Smooth muscle cell (in vitro differentiated cells): ENCODE results near the gene CFAP100. TPM values are rescaled to one million over a fixed set of nuclear protein-coding genes. Genes with fewer than 3 reads are reported as not detected.
A peak's percentile ranks its signal among the peaks of the same experiment; 100 is the strongest.

ENCODE experiments used
- DNase-seq: peaks from one replicate; lab custom pipeline; 2025; ENCODE audit not compliant: unreplicated experiment; lab: John Stamatoyannopoulos, UW
- H2AFZ ChIP-seq: fragments of 200-600 bp; sonication (generic); 2 replicates; pipeline ENCODE4 v1.6.0; 2016; ENCODE audit warnings: antibody characterized with exemption, low read depth, mild to moderate bottlenecking
- H3F3A ChIP-seq: fragments of 200-600 bp; sonication (generic); 2 replicates; pipeline ENCODE4 v1.6.0; 2017; ENCODE audit warnings: antibody characterized with exemption, low read depth
- H3K27ac ChIP-seq: fragments of 200-600 bp; sonication (generic); 2 replicates; pipeline ENCODE4 v1.5.1; 2016; ENCODE audit warnings: low read depth, mild to moderate bottlenecking
- H3K27me3 ChIP-seq: fragments of 200-600 bp; sonication (generic); 2 replicates; pipeline ENCODE4 v1.6.1; 2016; ENCODE audit warnings: low read depth, mild to moderate bottlenecking
- H3K36me3 ChIP-seq: fragments of 200-600 bp; sonication (generic); 2 replicates; pipeline ENCODE4 v1.5.1; 2016; ENCODE audit warnings: low read depth
- H3K4me1 ChIP-seq: fragments of 200-600 bp; sonication (generic); 2 replicates; pipeline ENCODE4 v1.5.1; 2016; ENCODE audit warnings: low read depth
- H3K4me2 ChIP-seq: fragments of 200-600 bp; sonication (generic); 2 replicates; pipeline ENCODE4 v1.6.0; 2016; ENCODE audit warnings: mild to moderate bottlenecking
- H3K4me3 ChIP-seq: fragments of 200-600 bp; sonication (generic); 2 replicates; pipeline ENCODE4 v1.5.1; 2016; ENCODE audit warnings: mild to moderate bottlenecking
- H3K79me2 ChIP-seq: fragments of 200-600 bp; sonication (generic); 2 replicates; pipeline ENCODE4 v1.6.0; 2016; ENCODE audit warnings: low read depth, mild to moderate bottlenecking
- H3K9ac ChIP-seq: fragments of 200-600 bp; sonication (generic); 2 replicates; pipeline ENCODE4 v1.6.0; 2016; ENCODE audit warnings: low read depth
- H3K9me3 ChIP-seq: fragments of 200-600 bp; sonication (generic); replicated peaks from 2 replicates; pipeline ENCODE4 v1.5.1; 2016; ENCODE audit warnings: low read depth
- H4K20me1 ChIP-seq: fragments of 200-600 bp; sonication (generic); 2 replicates; pipeline ENCODE4 v1.6.0; 2016; ENCODE audit warnings: low read depth
- CTCF ChIP-seq: fragments of 200-600 bp; sonication (generic); IDR thresholded peaks from 2 replicates; pipeline ENCODE4 v1.5.1; 2017; ENCODE audit warnings: borderline replicate concordance, mild to moderate bottlenecking, antibody characterized with exemption; ENCODE audit not compliant: insufficient read depth, poor library complexity, severe bottlenecking
- WGBS: methylation state at CpG from one replicate; pipeline ENCODE4 v1.1.7; 2016; ENCODE audit warnings: low lambda C conversion rate; 5-methylcytosine and 5-hydroxymethylcytosine counted together
- polyA plus RNA-seq: library from polyadenylated mRNA; unstranded; fragments of >200 nt; fragmentation: Nextera tagmentation; extraction: Ambion mirVana; gene quantifications from 2 replicates; pipeline ENCODE4 v1.2.1, GENCODE V29; 2016
- total RNA-seq: library from RNA; depleted of rRNA; stranded (reverse); fragments of >200 nt; gene quantifications from 2 replicates; pipeline ENCODE4 v1.2.3, GENCODE V29; 2014

CFAP100 gene
- total and polyA plus RNA-seq, 2 experiments from 2014 or later: not detected

- 20% methylated on average over 45 of the region's 66 CpGs for WGBS
These were observed 81.7 kb downstream of the CFAP100 start for GRCh38 chr3:126476166-126477060.

DNA sequence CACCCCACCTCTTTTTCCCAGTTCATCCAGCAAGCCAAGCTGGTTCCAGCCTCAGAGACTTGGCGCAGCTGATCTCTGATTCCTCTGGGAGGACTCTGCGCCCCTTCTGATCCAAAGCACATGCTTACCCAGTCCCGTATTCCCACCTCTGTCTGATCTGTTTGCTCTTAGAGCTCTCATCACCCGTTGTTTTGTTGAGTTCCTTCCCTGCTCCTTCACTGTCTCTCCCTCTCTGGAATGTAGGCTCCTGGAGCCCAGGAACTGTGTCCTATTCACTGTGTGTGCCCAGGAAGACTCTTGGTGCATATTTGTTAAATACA, 82.3 kb downstream of the CFAP100 start:
- 68% methylated on average over 3 of the region's 4 CpGs for WGBS
- no peak overlapping the region for H3K9ac ChIP-seq
- H2AFZ ChIP-seq: no peak overlapping the region
- no peaks in the 10 kb centered on the region for H3K27me3 ChIP-seq
- H3K4me1 ChIP-seq: peaks cover 33% of the 10 kb centered on the region
- no peak overlapping the region for H3K4me2 ChIP-seq
- H3F3A ChIP-seq: no peaks in the 10 kb centered on the region
- H3K79me2 ChIP-seq: peaks cover 29% of the 10 kb centered on the region
- no peaks in the 10 kb centered on the region for H3K9me3 ChIP-seq
- H4K20me1 ChIP-seq: peaks cover 31% of the 10 kb centered on the region
- no peak for TF ChIP-seq CTCF
- H3K27ac ChIP-seq: no peak overlapping the region
- no peak for DNase-seq
- no peak overlapping the region for H3K4me3 ChIP-seq
- H3K36me3 ChIP-seq: no peaks in the 10 kb centered on the region

More at GRCh38 chr3:126476166-126477060, 81.7 kb downstream of the CFAP100 start:
- peak overlapping the region; percentile 68 for H3K9ac ChIP-seq
- H4K20me1 ChIP-seq: peaks cover 37% of the 10 kb centered on the region
- peak overlapping the region; percentile 99 for H2AFZ ChIP-seq
- H3K4me3 ChIP-seq: peak overlapping the region; percentile 72
- no peaks in the 10 kb centered on the region for H3F3A ChIP-seq
- H3K36me3 ChIP-seq: no peaks in the 10 kb centered on the region
- peak; percentile 68 for DNase-seq
- no peaks in the 10 kb centered on the region for H3K9me3 ChIP-seq
- H3K27me3 ChIP-seq: no peaks in the 10 kb centered on the region
- TF ChIP-seq CTCF: no peak
- H3K4me1 ChIP-seq: peaks cover 33% of the 10 kb centered on the region
- H3K27ac ChIP-seq: peak overlapping the region; percentile 19
- H3K4me2 ChIP-seq: peak overlapping the region; percentile 98
- peaks cover 35% of the 10 kb centered on the region for H3K79me2 ChIP-seq

- Histone ChIP-seq H2AFZ (no peak overlapping the region), H4K20me1 (peaks cover 14% of the 10 kb centered on the region), H3K4me2 (no peak overlapping the region), H3K9me3 (no peaks in the 10 kb centered on the region), H3F3A (no peaks in the 10 kb centered on the region), H3K79me2 (peaks cover 13% of the 10 kb centered on the region), H3K4me3 (no peak overlapping the region), H3K27me3 (no peaks in the 10 kb centered on the region), H3K27ac (no peak overlapping the region), H3K9ac (no peak overlapping the region), H3K36me3 (no peaks in the 10 kb centered on the region), H3K4me1 (peaks cover 17% of the 10 kb centered on the region)
- WGBS: 95% methylated on average over 14 of the region's 14 CpGs
- no peak for TF ChIP-seq CTCF
- no peak for DNase-seq
These were observed 84.0 kb downstream of the CFAP100 start for GRCh38 chr3:126478581-126479310.
